SU-DHL-6 (cell line): ENCODE measurements around the gene EPN1.

ENCODE experiments used
- EZH2phosphoT487 ChIP-seq: fragments of 200-600 bp; sonication (generic), shearing (Covaris generic); conservative IDR thresholded peaks from 2 replicates; pipeline ENCODE4 v1.6.1; 2018; ENCODE audit warnings: mild to moderate bottlenecking, antibody characterized with exemption, low read length, moderate library complexity, mixed read lengths
- TF ChIP-seq, protein P1 (sequence below): fragments of 200-600 bp; sonication (generic); IDR thresholded peaks from one replicate; pipeline ENCODE4 v1.5.1; 2017; ENCODE audit warnings: antibody characterized with exemption, mild to moderate bottlenecking, low read length, moderate library complexity; ENCODE audit not compliant: insufficient read depth, poor library complexity, severe bottlenecking

DNA sequence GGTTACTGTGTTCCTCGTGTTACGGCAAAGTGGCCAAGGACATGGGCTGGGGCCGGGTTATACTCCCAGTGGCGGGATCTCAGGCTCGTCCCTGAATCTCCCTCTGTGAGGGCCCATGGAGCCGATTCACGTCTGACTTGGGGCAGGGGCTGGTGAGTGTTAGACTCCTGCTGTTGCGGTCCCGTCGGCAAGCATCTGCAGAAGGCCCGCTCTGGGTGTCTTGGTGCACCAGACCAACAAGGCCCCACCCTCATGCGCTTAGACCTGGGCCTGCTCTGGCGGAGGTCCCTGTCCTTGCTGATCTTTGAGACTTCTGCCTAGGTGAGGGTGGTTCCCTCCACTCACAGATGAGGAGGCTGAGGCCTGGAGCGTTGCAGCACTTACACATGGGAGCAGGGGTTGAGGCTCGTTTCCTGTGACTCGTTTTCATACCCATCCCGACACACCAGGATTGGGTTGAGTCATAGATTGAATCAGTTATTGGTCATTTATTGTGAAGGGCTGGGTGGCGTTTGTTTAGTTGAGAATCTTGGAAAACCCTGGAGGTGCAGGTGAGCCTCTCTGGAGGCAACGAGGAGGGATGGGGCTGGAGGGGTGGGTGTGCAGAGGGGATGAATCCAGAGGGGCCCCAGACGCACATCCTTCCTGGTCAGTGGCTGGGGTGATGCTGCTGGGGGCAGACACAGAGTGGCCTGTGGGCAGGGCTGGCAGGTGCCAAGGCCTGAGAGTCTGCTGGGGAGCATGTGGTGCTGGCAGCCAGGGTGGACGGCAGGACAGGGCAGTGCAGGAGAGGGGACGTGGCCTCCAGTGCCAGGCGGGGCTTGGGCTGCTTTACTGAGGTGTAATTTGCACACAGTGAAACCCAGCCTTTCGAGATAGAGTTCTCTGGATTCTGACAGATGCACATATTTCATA lies 4.6 kb downstream of the EPN1 start:
- TF ChIP-seq, protein P1, sequence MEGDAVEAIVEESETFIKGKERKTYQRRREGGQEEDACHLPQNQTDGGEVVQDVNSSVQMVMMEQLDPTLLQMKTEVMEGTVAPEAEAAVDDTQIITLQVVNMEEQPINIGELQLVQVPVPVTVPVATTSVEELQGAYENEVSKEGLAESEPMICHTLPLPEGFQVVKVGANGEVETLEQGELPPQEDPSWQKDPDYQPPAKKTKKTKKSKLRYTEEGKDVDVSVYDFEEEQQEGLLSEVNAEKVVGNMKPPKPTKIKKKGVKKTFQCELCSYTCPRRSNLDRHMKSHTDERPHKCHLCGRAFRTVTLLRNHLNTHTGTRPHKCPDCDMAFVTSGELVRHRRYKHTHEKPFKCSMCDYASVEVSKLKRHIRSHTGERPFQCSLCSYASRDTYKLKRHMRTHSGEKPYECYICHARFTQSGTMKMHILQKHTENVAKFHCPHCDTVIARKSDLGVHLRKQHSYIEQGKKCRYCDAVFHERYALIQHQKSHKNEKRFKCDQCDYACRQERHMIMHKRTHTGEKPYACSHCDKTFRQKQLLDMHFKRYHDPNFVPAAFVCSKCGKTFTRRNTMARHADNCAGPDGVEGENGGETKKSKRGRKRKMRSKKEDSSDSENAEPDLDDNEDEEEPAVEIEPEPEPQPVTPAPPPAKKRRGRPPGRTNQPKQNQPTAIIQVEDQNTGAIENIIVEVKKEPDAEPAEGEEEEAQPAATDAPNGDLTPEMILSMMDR, result no peak
- no peak for TF ChIP-seq EZH2phosphoT487
